NB4 (cell line): ENCODE data around the gene MASP1.

ENCODE experiments used
- CTCF ChIP-seq: IDR thresholded peaks from one replicate; pipeline ENCODE4 v1.5.1; 2012; ENCODE audit warnings: low read depth, low read length
- POLR2A ChIP-seq: IDR thresholded peaks from 2 replicates; pipeline ENCODE4 v1.6.1; 2011; ENCODE audit warnings: mild to moderate bottlenecking; ENCODE audit not compliant: insufficient read length; ENCODE audit errors: extremely low read depth

- no peak for TF ChIP-seq POLR2A
- no peak for TF ChIP-seq CTCF
Measured at GRCh38 chr3:187186801-187187421, 104.6 kb downstream of the MASP1 start.
